ENCODE results near the gene MEOX2.

DNA sequence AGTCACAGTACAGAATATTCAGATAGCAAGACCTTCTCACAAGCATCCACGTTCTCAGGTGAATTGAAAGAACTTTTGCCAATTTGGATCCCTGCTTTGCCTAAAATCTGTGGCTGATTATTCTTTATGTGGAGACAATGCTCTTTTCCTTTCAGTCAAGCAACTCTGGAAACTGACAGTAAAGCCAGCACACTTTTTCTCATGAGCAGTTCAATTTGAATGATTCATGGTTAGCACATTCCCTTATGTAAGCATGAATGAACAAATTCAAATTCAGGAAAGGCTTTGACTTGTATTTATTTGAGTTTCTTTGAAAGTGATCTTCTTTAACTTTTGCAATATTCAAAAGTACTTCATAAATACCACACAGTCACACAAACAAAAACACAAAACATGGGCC lies 57.6 kb downstream of the MEOX2 start:
- no peak for TF ChIP-seq GATA2 (IDR thresholded peaks at IDR 0.05; ENCODE audit: low read depth, low read length)
- no peak for TF ChIP-seq GATA3 (IDR thresholded peaks at IDR 0.05; ENCODE audit: low read depth, low read length)

Data from SH-SY5Y (cell line).